Kidney (tissue), 14 donors: ENCODE results near the gene GPRC5B. TPM values are rescaled to one million over a fixed set of nuclear protein-coding genes. Genes with fewer than 3 reads are reported as not detected.

Experiments used
- DNase-seq, 5 donors: peaks; one replicate each; pipeline ENCODE4 v3.0.0-alpha.2; 2013 to 2020
- FAIRE-seq: peaks from 2 replicates; lab custom pipeline; 2012; peaks lifted over from hg19 to GRCh38; lab: Jason Lieb, UNC
- H3K27ac ChIP-seq, 2 donors: one replicate each; pipeline ENCODE4 v1.7.0; 2013; ENCODE audit warnings: low read depth in 2 of 2, low read length in 2 of 2, inconsistent platforms in 1 of 2
- H3K27me3 ChIP-seq: one replicate; pipeline ENCODE4 v1.7.1; 2013; ENCODE audit warnings: low read length, inconsistent platforms; ENCODE audit not compliant: control insufficient read depth, insufficient read depth
- H3K36me3 ChIP-seq, 3 donors: one replicate each; pipeline versions ENCODE4 v1.7.0 to v1.7.1; 2013; ENCODE audit warnings: low read length in 3 of 3, control low read depth in 1 of 3, inconsistent platforms in 1 of 3; ENCODE audit not compliant: insufficient read depth in 3 of 3, control insufficient read depth in 2 of 3
- H3K4me1 ChIP-seq, 3 donors: one replicate each; pipeline versions ENCODE4 v1.7.0 to v1.7.1; 2013; ENCODE audit warnings: low read length in 3 of 3, inconsistent platforms in 1 of 3, low read depth in 1 of 3; ENCODE audit not compliant: control insufficient read depth in 2 of 3, insufficient read depth in 2 of 3
- H3K4me3 ChIP-seq, 3 donors: one replicate each; pipeline versions ENCODE4 v1.7.0 to v1.8.1; 2013; ENCODE audit warnings: low read length in 3 of 3, control low read depth in 1 of 3, inconsistent platforms in 1 of 3
- H3K9ac ChIP-seq, 3 donors: one replicate each; pipeline versions ENCODE4 v1.7.0 to v1.7.1; 2013; ENCODE audit warnings: low read length in 3 of 3, control low read depth in 1 of 3, inconsistent platforms in 1 of 3
- H3K9me3 ChIP-seq, 3 donors: one replicate each; pipeline versions ENCODE4 v1.7.0 to v1.7.1; 2013; ENCODE audit warnings: low read length in 3 of 3, control low read depth in 1 of 3, inconsistent platforms in 1 of 3; ENCODE audit not compliant: control insufficient read depth in 2 of 3, insufficient read depth in 1 of 3
- CTCF ChIP-seq: IDR thresholded peaks from 3 replicates; pipeline ENCODE4 v1.5.1; 2012; ENCODE audit warnings: mild to moderate bottlenecking, moderate library complexity, borderline replicate concordance; ENCODE audit not compliant: insufficient read depth; ENCODE audit errors: extremely low read depth
- intact Hi-C: fragments of 100-400 bp; cut with DNase I; formaldehyde crosslinking; loops from one replicate; pipeline ENCODE4 v1.11.1; 2022
- polyA plus RNA-seq: library from polyadenylated mRNA; stranded (reverse); fragments of 350-450 nt; fragmentation: Illumina TruSeq; extraction: RNeasy Lipid Tissue Mini Kit (QIAGEN cat#74804); gene quantifications from one replicate; pipeline ENCODE4 v1.2.3, GENCODE V29; 2014; ENCODE audit warnings: low read depth, low replicate concordance; ENCODE audit not compliant: insufficient read depth
- total RNA-seq: library from RNA; stranded (reverse); fragmentation: NEBNext Ultra II Directional; extraction: Animal tissue kit (Norgen Biotek cat#: 25700); gene quantifications from one replicate; pipeline ENCODE4 v1.2.1, GENCODE V29; 2021
- donor health status: control.
- donor health status: control.
- donor health status: control.
- donor health status: control.
- donor health status: control.
- donor health status: DM: yes; HTN: yes; CAD: no.
- donor health status: Normal renal cell carcinoma (clear cell type).

GPRC5B gene
- total and polyA plus RNA-seq, 2 donors from 2014 or later: 53.1 to 66.3 TPM

GRCh38 chr16:19872179-19872863 is 12.3 kb downstream of the GPRC5B start:
- Histone ChIP-seq H3K9ac (no peak overlapping the region), H3K27me3 (no peaks in the 10 kb centered on the region), H3K9me3 (no peaks in the 10 kb centered on the region), H3K4me1 (peaks cover 0 to 11% (median 0%) of the 10 kb centered on the region in 3 donors), H3K4me3 (no peak overlapping the region), H3K36me3 (peaks cover 0 to 16% (median 0%) of the 10 kb centered on the region in 3 donors), H3K27ac (no peak overlapping the region)
- DNase-seq: no peak
- no peak for TF ChIP-seq CTCF
- FAIRE-seq: no peak
- intact Hi-C loops: no loop called here

- Histone ChIP-seq H3K4me3 (no peak overlapping the region), H3K27me3 (no peaks in the 10 kb centered on the region), H3K36me3 (peaks cover 0 to 18% (median 0%) of the 10 kb centered on the region in 3 donors), H3K4me1 (peaks cover 0 to 7% (median 0%) of the 10 kb centered on the region in 3 donors), H3K9me3 (no peaks in the 10 kb centered on the region), H3K9ac (no peak overlapping the region), H3K27ac (no peak overlapping the region)
- no peak for FAIRE-seq
- intact Hi-C loops: no loop called here
- DNase-seq: no peak
- TF ChIP-seq CTCF: no peak
These were observed 12.9 kb downstream of the GPRC5B start for GRCh38 chr16:19871721-19872120.

- FAIRE-seq: no peak
- no peak overlapping the region for H3K4me3 ChIP-seq
- no peak for TF ChIP-seq CTCF
- intact Hi-C loops: no loop called here
- H3K36me3 ChIP-seq: peaks cover 0 to 18% (median 0%) of the 10 kb centered on the region in 3 donors
- no peak overlapping the region for H3K27ac ChIP-seq
- no peak overlapping the region for H3K9ac ChIP-seq
- DNase-seq: no peak
- H3K9me3 ChIP-seq: no peaks in the 10 kb centered on the region
- H3K4me1 ChIP-seq: peaks cover 0 to 2% (median 0%) of the 10 kb centered on the region in 3 donors
- H3K27me3 ChIP-seq: no peaks in the 10 kb centered on the region
These were observed 16.2 kb downstream of the GPRC5B start for GRCh38 chr16:19868421-19868820.
